ENCODE results near the gene GM2A. TPM values are rescaled to one million over a fixed set of nuclear protein-coding genes. Genes with fewer than 3 reads are reported as not detected.
A peak's percentile ranks its signal among the peaks of the same experiment; 100 is the strongest.

GM2A gene
- total and polyA plus RNA-seq, 2 of the 13 experiments (the other 11 are each of a cell fraction or from before 2014, with no cell fraction given) = 14.6 to 29.6 TPM

GRCh38 chr5:151214614-151215545, 38.1 kb upstream of the GM2A start (continued):
- TF ChIP-seq, protein P1, sequence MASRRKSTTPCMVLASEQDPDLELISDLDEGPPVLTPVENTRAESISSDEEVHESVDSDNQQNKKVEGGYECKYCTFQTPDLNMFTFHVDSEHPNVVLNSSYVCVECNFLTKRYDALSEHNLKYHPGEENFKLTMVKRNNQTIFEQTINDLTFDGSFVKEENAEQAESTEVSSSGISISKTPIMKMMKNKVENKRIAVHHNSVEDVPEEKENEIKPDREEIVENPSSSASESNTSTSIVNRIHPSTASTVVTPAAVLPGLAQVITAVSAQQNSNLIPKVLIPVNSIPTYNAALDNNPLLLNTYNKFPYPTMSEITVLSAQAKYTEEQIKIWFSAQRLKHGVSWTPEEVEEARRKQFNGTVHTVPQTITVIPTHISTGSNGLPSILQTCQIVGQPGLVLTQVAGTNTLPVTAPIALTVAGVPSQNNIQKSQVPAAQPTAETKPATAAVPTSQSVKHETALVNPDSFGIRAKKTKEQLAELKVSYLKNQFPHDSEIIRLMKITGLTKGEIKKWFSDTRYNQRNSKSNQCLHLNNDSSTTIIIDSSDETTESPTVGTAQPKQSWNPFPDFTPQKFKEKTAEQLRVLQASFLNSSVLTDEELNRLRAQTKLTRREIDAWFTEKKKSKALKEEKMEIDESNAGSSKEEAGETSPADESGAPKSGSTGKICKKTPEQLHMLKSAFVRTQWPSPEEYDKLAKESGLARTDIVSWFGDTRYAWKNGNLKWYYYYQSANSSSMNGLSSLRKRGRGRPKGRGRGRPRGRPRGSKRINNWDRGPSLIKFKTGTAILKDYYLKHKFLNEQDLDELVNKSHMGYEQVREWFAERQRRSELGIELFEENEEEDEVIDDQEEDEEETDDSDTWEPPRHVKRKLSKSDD (CRISPR knock-in tag; IDR thresholded peaks at IDR 0.05; ENCODE audit: low read depth) = 0 out of 2 replicates have a peak, but pooled peaks have one; percentile 32
- no peak for TF ChIP-seq ZSCAN25 (CRISPR knock-in tag; IDR thresholded peaks at IDR 0.05)
- peak; percentile 33; the same call in 1 of the 2 replicates for TF ChIP-seq SAP130 (CRISPR knock-in tag; IDR thresholded peaks at IDR 0.05; ENCODE audit: low read depth)
- TF ChIP-seq HOXA7 (CRISPR knock-in tag; IDR thresholded peaks at IDR 0.05) = no peak
- TF ChIP-seq KAT2B (IDR thresholded peaks at IDR 0.05; ENCODE audit: borderline replicate concordance, low read depth, low read length) = no peak
- no peak for TF ChIP-seq ISL2 (CRISPR knock-in tag; IDR thresholded peaks at IDR 0.05)
- no peak for TF ChIP-seq NFATC3 (CRISPR knock-in tag; IDR thresholded peaks at IDR 0.05)
- no peak for TF ChIP-seq ZNF224 (CRISPR knock-in tag; IDR thresholded peaks at IDR 0.05)
- no peak for TF ChIP-seq IRF1 (CRISPR knock-in tag; IDR thresholded peaks at IDR 0.05; ENCODE audit: low read depth)
- TF ChIP-seq ZKSCAN1 (IDR thresholded peaks at IDR 0.05; ENCODE audit: low read length) = no peak
- TF ChIP-seq, protein P2, sequence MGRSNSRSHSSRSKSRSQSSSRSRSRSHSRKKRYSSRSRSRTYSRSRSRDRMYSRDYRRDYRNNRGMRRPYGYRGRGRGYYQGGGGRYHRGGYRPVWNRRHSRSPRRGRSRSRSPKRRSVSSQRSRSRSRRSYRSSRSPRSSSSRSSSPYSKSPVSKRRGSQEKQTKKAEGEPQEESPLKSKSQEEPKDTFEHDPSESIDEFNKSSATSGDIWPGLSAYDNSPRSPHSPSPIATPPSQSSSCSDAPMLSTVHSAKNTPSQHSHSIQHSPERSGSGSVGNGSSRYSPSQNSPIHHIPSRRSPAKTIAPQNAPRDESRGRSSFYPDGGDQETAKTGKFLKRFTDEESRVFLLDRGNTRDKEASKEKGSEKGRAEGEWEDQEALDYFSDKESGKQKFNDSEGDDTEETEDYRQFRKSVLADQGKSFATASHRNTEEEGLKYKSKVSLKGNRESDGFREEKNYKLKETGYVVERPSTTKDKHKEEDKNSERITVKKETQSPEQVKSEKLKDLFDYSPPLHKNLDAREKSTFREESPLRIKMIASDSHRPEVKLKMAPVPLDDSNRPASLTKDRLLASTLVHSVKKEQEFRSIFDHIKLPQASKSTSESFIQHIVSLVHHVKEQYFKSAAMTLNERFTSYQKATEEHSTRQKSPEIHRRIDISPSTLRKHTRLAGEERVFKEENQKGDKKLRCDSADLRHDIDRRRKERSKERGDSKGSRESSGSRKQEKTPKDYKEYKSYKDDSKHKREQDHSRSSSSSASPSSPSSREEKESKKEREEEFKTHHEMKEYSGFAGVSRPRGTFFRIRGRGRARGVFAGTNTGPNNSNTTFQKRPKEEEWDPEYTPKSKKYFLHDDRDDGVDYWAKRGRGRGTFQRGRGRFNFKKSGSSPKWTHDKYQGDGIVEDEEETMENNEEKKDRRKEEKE (IDR thresholded peaks at IDR 0.05) = no peak
- TF ChIP-seq MAF1 (CRISPR knock-in tag; IDR thresholded peaks at IDR 0.05; ENCODE audit: borderline replicate concordance) = no peak
- TF ChIP-seq ZNF275 (CRISPR knock-in tag; IDR thresholded peaks at IDR 0.05; ENCODE audit: borderline replicate concordance) = no peak
- no peak for TF ChIP-seq ZNF570 (CRISPR knock-in tag; IDR thresholded peaks at IDR 0.05; ENCODE audit: borderline replicate concordance)
- no peak for TF ChIP-seq SRF (IDR thresholded peaks at IDR 0.05; ENCODE audit: low read depth, low read length)
- TF ChIP-seq HOXA3 (CRISPR knock-in tag; IDR thresholded peaks at IDR 0.05) = peak; percentile 61
- TF ChIP-seq RCOR2 (CRISPR knock-in tag; IDR thresholded peaks at IDR 0.05) = no peak
- no peak for TF ChIP-seq AKAP8 (CRISPR knock-in tag; IDR thresholded peaks at IDR 0.05)
- TF ChIP-seq, protein P3, sequence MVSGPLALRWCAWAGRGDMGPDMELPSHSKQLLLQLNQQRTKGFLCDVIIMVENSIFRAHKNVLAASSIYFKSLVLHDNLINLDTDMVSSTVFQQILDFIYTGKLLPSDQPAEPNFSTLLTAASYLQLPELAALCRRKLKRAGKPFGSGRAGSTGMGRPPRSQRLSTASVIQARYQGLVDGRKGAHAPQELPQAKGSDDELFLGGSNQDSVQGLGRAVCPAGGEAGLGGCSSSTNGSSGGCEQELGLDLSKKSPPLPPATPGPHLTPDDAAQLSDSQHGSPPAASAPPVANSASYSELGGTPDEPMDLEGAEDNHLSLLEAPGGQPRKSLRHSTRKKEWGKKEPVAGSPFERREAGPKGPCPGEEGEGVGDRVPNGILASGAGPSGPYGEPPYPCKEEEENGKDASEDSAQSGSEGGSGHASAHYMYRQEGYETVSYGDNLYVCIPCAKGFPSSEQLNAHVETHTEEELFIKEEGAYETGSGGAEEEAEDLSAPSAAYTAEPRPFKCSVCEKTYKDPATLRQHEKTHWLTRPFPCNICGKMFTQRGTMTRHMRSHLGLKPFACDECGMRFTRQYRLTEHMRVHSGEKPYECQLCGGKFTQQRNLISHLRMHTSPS (CRISPR knock-in tag; IDR thresholded peaks at IDR 0.05; ENCODE audit: low read depth) = no peak
